HCT116 (cell line): ENCODE measurements around the gene GIGYF1.

Experiments used
- CTCF ChIP-seq, 3 experiments: fragments of 200-600 bp in 1 of 3; sonication (generic) in 1 of 3; IDR thresholded peaks in 2 of 3; conservative IDR thresholded peaks in 1 of 3; 2 replicates each; pipeline ENCODE4 v1.5.1; 2012 to 2017; ENCODE audit warnings: low read depth in 2 of 3, low read length in 2 of 3, antibody characterized with exemption in 1 of 3, borderline replicate concordance in 1 of 3, control low read depth in 1 of 3, mild to moderate bottlenecking in 1 of 3, mixed read lengths in 1 of 3, mixed run types in 1 of 3, moderate library complexity in 1 of 3; ENCODE audit not compliant: insufficient read depth in 1 of 3
- EZH2 ChIP-seq: fragments of 200-600 bp; sonication (generic); IDR thresholded peaks from 2 replicates; pipeline ENCODE4 v1.6.1; 2017; ENCODE audit warnings: antibody characterized with exemption, mixed run types
- POLR2A ChIP-seq: IDR thresholded peaks from 2 replicates; pipeline ENCODE4 v1.7.0; 2011; ENCODE audit warnings: borderline replicate concordance; ENCODE audit not compliant: insufficient read depth, insufficient read length; ENCODE audit errors: extremely low read depth
- TCF7L2 ChIP-seq: IDR thresholded peaks from 2 replicates; pipeline ENCODE4 v1.7.0; 2011; ENCODE audit warnings: borderline replicate concordance, inconsistent platforms; ENCODE audit not compliant: insufficient read depth, insufficient read length; ENCODE audit errors: extremely low read depth

GRCh38 chr7:100688326-100688860 lies 5.7 kb downstream of the GIGYF1 start:
- TF ChIP-seq CTCF (IDR thresholded peaks at IDR 0.05 in 2 of 3, conservative IDR thresholded peaks at IDR 0.05 in 1 of 3; ENCODE audit: borderline replicate concordance in 1 of 3, insufficient read depth in 1 of 3, low read depth in 2 of 3, low read length in 2 of 3): no peak
- TF ChIP-seq EZH2: no peak
- no peak for TF ChIP-seq TCF7L2
- no peak for TF ChIP-seq POLR2A
